Renal pelvis (tissue), 4 donors: ENCODE data around the gene ITGA2. TPM values are rescaled to one million over a fixed set of nuclear protein-coding genes. Genes with fewer than 3 reads are reported as not detected.

Experiments used
- DNase-seq: peaks from one replicate; pipeline ENCODE4 v3.0.0-alpha.2; 2013
- polyA plus RNA-seq, 3 donors: library from polyadenylated mRNA; unstranded; fragments of 120-200 nt; gene quantifications; one replicate each; pipeline ENCODE4 v1.2.1, GENCODE V29; 2013; ENCODE audit not compliant: insufficient read length in 3 of 3

The ITGA2 gene
- polyA plus RNA-seq, 3 donors, result 22.8 to 32.2 (median 23.9) TPM

GRCh38 chr5:53010814-53011213 is 21.7 kb downstream of the ITGA2 start:
- DNase-seq, result no peak

- no peak for DNase-seq
Observed at GRCh38 chr5:53011233-53011632, 22.1 kb downstream of the ITGA2 start.

GRCh38 chr5:53013857-53014256 is 24.7 kb downstream of the ITGA2 start:
- DNase-seq, result no peak

GRCh38 chr5:53017383-53017782 is 28.2 kb downstream of the ITGA2 start:
- no peak for DNase-seq

GRCh38 chr5:53017794-53018391 is 28.7 kb downstream of the ITGA2 start:
- DNase-seq, result no peak

- DNase-seq, result no peak
Observed at GRCh38 chr5:53019320-53019719, 30.2 kb downstream of the ITGA2 start.

GRCh38 chr5:53022930-53023511 is 33.9 kb downstream of the ITGA2 start:
- no peak for DNase-seq

GRCh38 chr5:53023969-53024368 is 34.8 kb downstream of the ITGA2 start:
- no peak for DNase-seq

- DNase-seq, result no peak
Observed at GRCh38 chr5:53024535-53024934, 35.4 kb downstream of the ITGA2 start.

- DNase-seq, result no peak
Observed at GRCh38 chr5:53025487-53025886, 36.3 kb downstream of the ITGA2 start.

- no peak for DNase-seq
Observed at GRCh38 chr5:53027913-53028312, 38.8 kb downstream of the ITGA2 start.

GRCh38 chr5:53029608-53030007 is 40.5 kb downstream of the ITGA2 start:
- no peak for DNase-seq

- DNase-seq, result no peak
Observed at GRCh38 chr5:53030893-53031292, 41.7 kb downstream of the ITGA2 start.

- no peak for DNase-seq
Observed at GRCh38 chr5:53031695-53032096, 42.5 kb downstream of the ITGA2 start.

GRCh38 chr5:53032188-53032587 is 43.0 kb downstream of the ITGA2 start:
- DNase-seq, result no peak

GRCh38 chr5:53034832-53035231 is 45.7 kb downstream of the ITGA2 start:
- no peak for DNase-seq

- no peak for DNase-seq
Observed at GRCh38 chr5:53035868-53036381, 46.8 kb downstream of the ITGA2 start.

- DNase-seq, result no peak
Observed at GRCh38 chr5:53037141-53037859, 48.1 kb downstream of the ITGA2 start.

- no peak for DNase-seq
Observed at GRCh38 chr5:53038196-53038847, 49.2 kb downstream of the ITGA2 start.

GRCh38 chr5:53039855-53040254 is 50.7 kb downstream of the ITGA2 start:
- no peak for DNase-seq

GRCh38 chr5:53041071-53041692 is 52.0 kb downstream of the ITGA2 start:
- DNase-seq, result no peak

- no peak for DNase-seq
Observed at GRCh38 chr5:53041740-53042139, 52.6 kb downstream of the ITGA2 start.
